SK-N-SH treated with all-trans-retinoic acid at 6 μM for 48 hours (cell line): ENCODE results near the gene PRR5L.

ENCODE experiments used
- ATAC-seq: fragments of 200-7000 bp; cut with Tn5 transposase; 3 replicates; pipeline ENCODE4 v1.9.1; 2020; ENCODE audit warnings: mild to moderate bottlenecking, moderate library complexity
- ARNTL ChIP-seq: fragments of 450-650 bp; formaldehyde crosslinking; IDR thresholded peaks from 2 replicates; pipeline ENCODE4 v1.5.0; 2020; ENCODE audit warnings: low read depth, mild to moderate bottlenecking, moderate library complexity, borderline replicate concordance
- BACH2 ChIP-seq: fragments of 250-450 bp; sonication (Bioruptor Pico); IDR thresholded peaks from 2 replicates; pipeline ENCODE4 v1.9.0; 2021; ENCODE audit warnings: mild to moderate bottlenecking, borderline replicate concordance
- CREB5 ChIP-seq: fragments of 250-450 bp; sonication (Bioruptor Pico); IDR thresholded peaks from 2 replicates; pipeline ENCODE4 v1.5.1; 2020; ENCODE audit warnings: low read depth, mild to moderate bottlenecking, moderate library complexity
- CSDC2 ChIP-seq: fragments of 250-450 bp; sonication (Bioruptor Pico); IDR thresholded peaks from 2 replicates; pipeline ENCODE4 v1.5.0; 2020; ENCODE audit warnings: mild to moderate bottlenecking, moderate library complexity
- ESRRG ChIP-seq: fragments of 250-450 bp; sonication (Bioruptor Pico); IDR thresholded peaks from 2 replicates; pipeline ENCODE4 v1.6.1; 2021; ENCODE audit warnings: mild to moderate bottlenecking
- GLIS3 ChIP-seq: fragments of 250-450 bp; sonication (Bioruptor Pico); IDR thresholded peaks from 2 replicates; pipeline ENCODE4 v1.5.0; 2020; ENCODE audit warnings: mild to moderate bottlenecking, moderate library complexity
- ISL1 ChIP-seq: fragments of 250-450 bp; sonication (Bioruptor Pico); IDR thresholded peaks from 2 replicates; pipeline ENCODE4 v2.1.2; 2022; ENCODE audit warnings: mild to moderate bottlenecking, moderate library complexity
- OSR1 ChIP-seq: fragments of 250-450 bp; sonication (Bioruptor Pico); IDR thresholded peaks from 2 replicates; pipeline ENCODE4 v1.8.0; 2022; ENCODE audit warnings: moderate library complexity, mild to moderate bottlenecking, inconsistent platforms
- POU6F1 ChIP-seq: fragments of 250-450 bp; sonication (Bioruptor Pico); IDR thresholded peaks from 2 replicates; pipeline ENCODE4 v1.8.0; 2021; ENCODE audit warnings: low read depth, mild to moderate bottlenecking, moderate library complexity, borderline replicate concordance
- PPARA ChIP-seq: fragments of 250-450 bp; sonication (Bioruptor Pico); IDR thresholded peaks from 2 replicates; pipeline ENCODE4 v1.5.0; 2020; ENCODE audit warnings: mild to moderate bottlenecking, borderline replicate concordance
- RARB ChIP-seq: fragments of 250-450 bp; sonication (Bioruptor Pico); IDR thresholded peaks from 2 replicates; pipeline ENCODE4 v1.8.0; 2021; ENCODE audit warnings: mild to moderate bottlenecking, moderate library complexity
- SNAI2 ChIP-seq: fragments of 250-450 bp; sonication (Bioruptor Pico); IDR thresholded peaks from 2 replicates; pipeline ENCODE4 v1.5.0; 2020; ENCODE audit warnings: mild to moderate bottlenecking, moderate library complexity
- TCF4 ChIP-seq: fragments of 250-450 bp; sonication (Bioruptor Pico); IDR thresholded peaks from 2 replicates; pipeline ENCODE4 v1.8.0; 2021; ENCODE audit warnings: mild to moderate bottlenecking, moderate library complexity, borderline replicate concordance
- TOX ChIP-seq: fragments of 250-450 bp; sonication (Bioruptor Pico); IDR thresholded peaks from 2 replicates; pipeline ENCODE4 v1.8.0; 2021; ENCODE audit warnings: mild to moderate bottlenecking, moderate library complexity, borderline replicate concordance
- TSHZ2 ChIP-seq: fragments of 250-450 bp; sonication (Bioruptor Pico); IDR thresholded peaks from 2 replicates; pipeline ENCODE4 v1.5.0; 2020; ENCODE audit warnings: mild to moderate bottlenecking, moderate library complexity
- ZC3H10 ChIP-seq: fragments of 250-450 bp; sonication (Bioruptor Pico); IDR thresholded peaks from 2 replicates; pipeline ENCODE4 v1.5.1; 2021; ENCODE audit warnings: mild to moderate bottlenecking, moderate library complexity
- ZFP3 ChIP-seq: fragments of 250-450 bp; sonication (Bioruptor Pico); IDR thresholded peaks from 2 replicates; pipeline ENCODE4 v1.5.0; 2020; ENCODE audit warnings: mild to moderate bottlenecking, moderate library complexity
- ZFP30 ChIP-seq: fragments of 450-650 bp; formaldehyde crosslinking; IDR thresholded peaks from 2 replicates; pipeline ENCODE4 v1.5.0; 2022; ENCODE audit warnings: mild to moderate bottlenecking, moderate library complexity
- ZNF565 ChIP-seq: fragments of 450-650 bp; formaldehyde crosslinking; conservative IDR thresholded peaks from 2 replicates; pipeline ENCODE4 v1.5.0; 2020; ENCODE audit warnings: low read depth, mild to moderate bottlenecking, moderate library complexity
- ZNF70 ChIP-seq: fragments of 450-650 bp; formaldehyde crosslinking; IDR thresholded peaks from 2 replicates; pipeline ENCODE4 v1.5.0; 2020; ENCODE audit warnings: mild to moderate bottlenecking, moderate library complexity
- ZNF8 ChIP-seq: fragments of 450-650 bp; formaldehyde crosslinking; IDR thresholded peaks from 2 replicates; pipeline ENCODE4 v1.5.0; 2020; ENCODE audit warnings: mild to moderate bottlenecking, moderate library complexity
- TF ChIP-seq, protein P1 (sequence below): fragments of 250-450 bp; sonication (Bioruptor Pico); IDR thresholded peaks from 2 replicates; pipeline ENCODE4 v1.8.0; 2020; ENCODE audit warnings: mild to moderate bottlenecking, moderate library complexity, borderline replicate concordance

The PRR5L gene

DNA sequence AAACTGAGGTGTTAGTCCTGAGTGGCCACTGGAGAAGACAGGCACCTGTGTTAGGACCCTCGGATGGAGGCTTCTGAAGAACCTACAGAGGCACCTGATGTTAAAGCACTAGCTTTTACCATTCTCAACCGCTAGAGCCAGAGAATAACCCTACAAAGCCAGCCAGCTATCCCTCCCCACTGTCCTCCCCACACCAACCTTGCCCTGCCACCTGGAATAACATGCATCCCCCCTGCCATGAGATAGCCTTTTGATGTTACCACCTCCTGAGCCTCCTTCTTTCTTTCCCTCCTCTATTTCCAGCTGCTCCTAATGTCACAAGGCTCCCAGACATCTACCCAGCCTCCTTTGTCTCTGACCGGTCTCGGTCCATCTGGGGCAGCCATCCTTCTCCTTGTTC lies 35.0 kb upstream of the PRR5L start (continued):
- TF ChIP-seq, protein P1, sequence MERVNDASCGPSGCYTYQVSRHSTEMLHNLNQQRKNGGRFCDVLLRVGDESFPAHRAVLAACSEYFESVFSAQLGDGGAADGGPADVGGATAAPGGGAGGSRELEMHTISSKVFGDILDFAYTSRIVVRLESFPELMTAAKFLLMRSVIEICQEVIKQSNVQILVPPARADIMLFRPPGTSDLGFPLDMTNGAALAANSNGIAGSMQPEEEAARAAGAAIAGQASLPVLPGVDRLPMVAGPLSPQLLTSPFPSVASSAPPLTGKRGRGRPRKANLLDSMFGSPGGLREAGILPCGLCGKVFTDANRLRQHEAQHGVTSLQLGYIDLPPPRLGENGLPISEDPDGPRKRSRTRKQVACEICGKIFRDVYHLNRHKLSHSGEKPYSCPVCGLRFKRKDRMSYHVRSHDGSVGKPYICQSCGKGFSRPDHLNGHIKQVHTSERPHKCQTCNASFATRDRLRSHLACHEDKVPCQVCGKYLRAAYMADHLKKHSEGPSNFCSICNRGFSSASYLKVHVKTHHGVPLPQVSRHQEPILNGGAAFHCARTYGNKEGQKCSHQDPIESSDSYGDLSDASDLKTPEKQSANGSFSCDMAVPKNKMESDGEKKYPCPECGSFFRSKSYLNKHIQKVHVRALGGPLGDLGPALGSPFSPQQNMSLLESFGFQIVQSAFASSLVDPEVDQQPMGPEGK (CRISPR knock-in tag) = no peak
- TF ChIP-seq ZFP3 = no peak
- no peak for TF ChIP-seq ESRRG (CRISPR knock-in tag)
- TF ChIP-seq ISL1 (CRISPR knock-in tag) = no peak
- no peak for TF ChIP-seq TOX (CRISPR knock-in tag)
- TF ChIP-seq SNAI2 (CRISPR knock-in tag) = no peak

GRCh38 chr11:36264011-36264972 lies 31.8 kb upstream of the PRR5L start:
- TF ChIP-seq CSDC2 (CRISPR knock-in tag) (no peak), GLIS3 (CRISPR knock-in tag) (no peak), BACH2 (CRISPR knock-in tag) (no peak), CREB5 (CRISPR knock-in tag) (no peak), SNAI2 (CRISPR knock-in tag) (no peak), RARB (no peak), TOX (CRISPR knock-in tag) (no peak), POU6F1 (CRISPR knock-in tag) (no peak), ARNTL (no peak), TCF4 (CRISPR knock-in tag) (no peak), ZC3H10 (CRISPR knock-in tag) (no peak), TSHZ2 (no peak), ZNF565 (no peak)
- TF ChIP-seq, protein P1 (CRISPR knock-in tag) = no peak
- TF ChIP-seq, all 23 proteins: peak for 0
- ATAC-seq = no peak

DNA sequence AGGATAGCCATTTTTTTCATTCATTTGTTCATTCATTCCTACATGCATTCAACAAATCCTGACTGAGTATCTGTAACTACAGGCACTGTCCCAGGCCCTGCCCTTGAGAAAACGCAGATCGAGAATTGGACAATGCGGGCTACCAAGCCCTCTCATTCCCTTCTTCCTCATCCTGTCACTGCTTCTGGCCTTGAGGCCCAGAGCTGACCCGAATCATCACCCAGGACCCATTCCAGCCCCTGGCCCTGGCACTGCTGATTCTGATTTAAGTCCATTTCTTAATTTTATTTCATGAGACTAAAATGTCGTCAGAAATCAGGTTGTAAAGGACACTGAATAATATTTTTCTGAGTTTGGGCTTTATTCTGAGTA lies 31.1 kb upstream of the PRR5L start:
- no peak for ATAC-seq
- TF ChIP-seq ZFP30 (CRISPR knock-in tag) (no peak), PPARA (CRISPR knock-in tag) (no peak), ARNTL (no peak), CSDC2 (CRISPR knock-in tag) (no peak), BACH2 (CRISPR knock-in tag) (no peak), ISL1 (CRISPR knock-in tag) (no peak), ZNF565 (no peak), ZNF70 (CRISPR knock-in tag) (no peak), TOX (CRISPR knock-in tag) (no peak), TSHZ2 (no peak), OSR1 (no peak), ZNF8 (no peak), ZC3H10 (CRISPR knock-in tag) (no peak), SNAI2 (CRISPR knock-in tag) (no peak), GLIS3 (CRISPR knock-in tag) (no peak)
- TF ChIP-seq, protein P1 (CRISPR knock-in tag) = no peak
